Subcutaneous abdominal adipose tissue (tissue), 5 donors: ENCODE results near the gene ZDHHC11.

Source experiments
- H3K27ac ChIP-seq: one replicate; pipeline ENCODE4 v1.7.0; 2013; ENCODE audit warnings: low read depth, mild to moderate bottlenecking, inconsistent platforms, low read length, moderate library complexity
- H3K27me3 ChIP-seq, 5 donors: one replicate each; pipeline ENCODE4 v1.7.0; 2013; ENCODE audit warnings: low read length in 5 of 5, inconsistent platforms in 1 of 5; ENCODE audit not compliant: control insufficient read depth in 5 of 5, insufficient read depth in 4 of 5
- H3K36me3 ChIP-seq, 5 donors: one replicate each; pipeline ENCODE4 v1.7.0; 2013; ENCODE audit warnings: low read length in 5 of 5; ENCODE audit not compliant: control insufficient read depth in 5 of 5, insufficient read depth in 5 of 5
- H3K4me1 ChIP-seq, 5 donors: one replicate each; pipeline ENCODE4 v1.7.0; 2013; ENCODE audit warnings: low read length in 5 of 5, mild to moderate bottlenecking in 3 of 5, moderate library complexity in 1 of 5; ENCODE audit not compliant: control insufficient read depth in 5 of 5, insufficient read depth in 5 of 5
- H3K4me3 ChIP-seq, 5 donors: one replicate each; pipeline ENCODE4 v1.7.0; 2013; ENCODE audit warnings: low read length in 5 of 5, low read depth in 1 of 5
- H3K9ac ChIP-seq, 5 donors: one replicate each; pipeline ENCODE4 v1.7.0; 2013; ENCODE audit warnings: low read length in 5 of 5, mild to moderate bottlenecking in 4 of 5, moderate library complexity in 3 of 5
- H3K9me3 ChIP-seq, 5 donors: one replicate each; pipeline ENCODE4 v1.7.0; 2013; ENCODE audit warnings: low read length in 5 of 5; ENCODE audit not compliant: control insufficient read depth in 5 of 5
- donor health status: healthy.
- donor health status: healthy.
- donor health status: healthy.
- donor health status: healthy.
- donor health status: healthy.

ZDHHC11 gene

DNA sequence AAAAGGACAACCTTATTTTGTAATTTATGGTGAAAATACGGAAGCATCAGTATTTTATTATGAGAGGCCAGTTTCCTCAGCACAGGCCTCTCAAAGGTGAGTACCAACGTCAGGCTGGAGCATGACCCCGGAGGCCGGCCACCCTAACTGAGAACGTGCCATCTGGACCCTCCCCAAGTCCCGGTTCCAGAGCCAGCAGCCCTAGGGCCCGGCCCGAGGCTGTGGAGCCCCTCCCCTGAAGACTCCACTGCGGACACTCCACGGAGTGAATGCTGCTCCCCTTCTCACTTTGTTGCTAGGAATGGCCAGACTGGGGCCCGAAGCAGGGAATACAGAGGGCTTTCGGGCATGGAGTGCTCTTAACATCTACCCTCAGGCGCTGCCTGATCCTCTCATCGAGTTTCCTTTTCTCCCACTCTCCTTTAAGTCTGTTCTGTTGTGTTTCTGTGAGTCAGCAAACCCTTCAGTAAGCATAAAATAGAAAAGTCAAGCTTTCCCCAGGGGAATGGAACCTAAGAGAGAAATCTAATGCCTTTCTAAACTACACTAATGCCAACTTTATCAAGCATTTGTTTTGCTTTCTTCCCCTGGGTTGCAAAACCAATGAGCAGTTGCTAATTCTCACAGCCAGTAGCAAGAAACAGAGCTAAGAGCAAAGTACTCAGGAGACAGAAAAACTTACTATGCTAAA is 37.3 kb upstream of the ZDHHC11 start:
- Histone ChIP-seq H3K36me3 (peaks cover 8 to 80% (median 73%) of the 10 kb centered on the region in 5 donors), H3K4me1 (peaks cover 2 to 35% (median 30%) of the 10 kb centered on the region in 5 donors), H3K27ac (peak overlapping the region; percentile 57), H3K9me3 (no peaks in the 10 kb centered on the region), H3K4me3 (no peak overlapping the region), H3K27me3 (no peaks in the 10 kb centered on the region), H3K9ac (no peak overlapping the region)

- H3K4me3 ChIP-seq, result no peak overlapping the region
- no peaks in the 10 kb centered on the region for H3K27me3 ChIP-seq
- no peak overlapping the region for H3K27ac ChIP-seq
- peaks cover 2 to 25% (median 22%) of the 10 kb centered on the region in 5 donors for H3K4me1 ChIP-seq
- peaks cover 8 to 93% (median 85%) of the 10 kb centered on the region in 5 donors for H3K36me3 ChIP-seq
- H3K9ac ChIP-seq, result no peak overlapping the region
- no peaks in the 10 kb centered on the region for H3K9me3 ChIP-seq
Measured at GRCh38 chr5:886716-887325, 36.0 kb upstream of the ZDHHC11 start.

- peaks cover 8 to 99% (median 92%) of the 10 kb centered on the region in 5 donors for H3K36me3 ChIP-seq
- H3K4me1 ChIP-seq, result peaks cover 0 to 18% (median 15%) of the 10 kb centered on the region in 5 donors
- H3K27ac ChIP-seq, result no peak overlapping the region
- H3K9me3 ChIP-seq, result no peaks in the 10 kb centered on the region
- no peak overlapping the region for H3K4me3 ChIP-seq
- no peaks in the 10 kb centered on the region for H3K27me3 ChIP-seq
- no peak overlapping the region for H3K9ac ChIP-seq
Measured at GRCh38 chr5:886036-886435, 35.2 kb upstream of the ZDHHC11 start.

GRCh38 chr5:885529-885928 is 34.7 kb upstream of the ZDHHC11 start:
- no peaks in the 10 kb centered on the region for H3K9me3 ChIP-seq
- H3K27ac ChIP-seq, result no peak overlapping the region
- H3K36me3 ChIP-seq, result peaks cover 8 to 99% (median 94%) of the 10 kb centered on the region in 5 donors
- H3K4me1 ChIP-seq, result peaks cover 0 to 13% (median 10%) of the 10 kb centered on the region in 5 donors
- no peaks in the 10 kb centered on the region for H3K27me3 ChIP-seq
- H3K9ac ChIP-seq, result no peak overlapping the region
- H3K4me3 ChIP-seq, result no peak overlapping the region

DNA sequence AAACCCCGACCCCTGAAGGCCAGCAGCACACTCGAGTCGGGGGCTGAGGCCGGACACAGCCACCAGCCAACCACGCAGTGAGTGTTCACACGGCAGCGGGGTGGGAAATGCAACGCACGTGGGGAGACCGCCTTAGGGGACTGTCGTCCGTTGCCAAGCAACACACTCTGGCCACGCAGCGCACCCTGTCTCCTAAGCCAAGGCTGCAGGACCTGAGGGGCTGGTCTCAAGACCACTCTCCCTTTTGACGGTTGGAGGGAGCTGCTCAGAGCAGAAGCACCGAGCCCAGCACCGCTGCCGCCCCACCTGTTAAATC is 34.3 kb upstream of the ZDHHC11 start:
- Histone ChIP-seq H3K27me3 (no peaks in the 10 kb centered on the region), H3K4me3 (no peak overlapping the region), H3K4me1 (peaks cover 0 to 13% (median 10%) of the 10 kb centered on the region in 5 donors), H3K36me3 (peaks cover 8 to 97% (median 90%) of the 10 kb centered on the region in 5 donors), H3K9me3 (no peaks in the 10 kb centered on the region), H3K27ac (no peak overlapping the region), H3K9ac (no peak overlapping the region)

DNA sequence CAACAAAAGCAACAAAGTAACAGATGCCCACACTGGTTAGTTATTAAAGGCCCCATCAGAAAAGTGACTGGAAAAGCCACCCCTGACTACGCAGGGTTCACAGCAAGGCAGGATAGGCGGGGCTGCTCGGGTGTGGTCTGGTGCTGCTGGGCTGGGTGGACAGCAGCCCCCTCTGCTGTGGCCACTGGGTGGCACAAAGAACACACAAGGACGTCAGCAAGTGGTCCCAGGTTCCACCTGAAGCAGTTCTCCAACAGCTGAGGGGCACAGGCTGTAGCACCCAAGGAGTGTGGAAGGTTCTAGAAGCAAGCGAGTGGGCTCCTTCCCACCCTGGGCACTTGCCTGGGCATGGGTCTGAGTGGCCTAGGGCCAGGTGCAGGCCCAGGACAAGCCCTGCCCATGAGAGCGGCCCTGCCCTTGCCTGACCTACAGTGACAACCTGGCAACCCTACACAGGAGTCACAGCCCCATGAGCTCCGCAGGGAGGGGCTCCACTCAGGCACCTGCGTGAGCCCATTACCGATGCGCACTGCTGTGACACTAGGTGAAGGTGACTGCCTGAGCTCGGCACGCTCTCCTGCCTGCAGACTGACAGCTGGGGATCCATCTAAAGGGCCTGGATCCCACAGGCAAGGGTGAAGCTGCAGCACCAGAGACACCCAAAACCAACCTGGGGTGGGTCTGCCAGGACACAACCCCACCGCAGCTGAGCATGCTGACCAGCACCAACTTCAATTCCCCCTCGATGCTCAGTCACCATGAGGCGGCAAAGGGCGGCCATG is 33.8 kb upstream of the ZDHHC11 start:
- no peak overlapping the region for H3K27ac ChIP-seq
- peaks cover 8 to 92% (median 86%) of the 10 kb centered on the region in 5 donors for H3K36me3 ChIP-seq

GRCh38 chr5:883475-884181 is 32.8 kb upstream of the ZDHHC11 start:
- Histone ChIP-seq H3K27ac (no peak overlapping the region), H3K4me1 (peaks cover 0 to 10% (median 7%) of the 10 kb centered on the region in 5 donors), H3K27me3 (no peaks in the 10 kb centered on the region), H3K9ac (no peak overlapping the region), H3K9me3 (no peaks in the 10 kb centered on the region), H3K36me3 (peaks cover 5 to 83% (median 79%) of the 10 kb centered on the region in 5 donors), H3K4me3 (no peak overlapping the region)

More for the DNA sequence above, 33.8 kb upstream of the ZDHHC11 start:
- Histone ChIP-seq H3K9me3 (no peaks in the 10 kb centered on the region), H3K27me3 (no peaks in the 10 kb centered on the region), H3K4me1 (peaks cover 0 to 13% (median 10%) of the 10 kb centered on the region in 5 donors), H3K9ac (no peak overlapping the region), H3K4me3 (no peak overlapping the region)

DNA sequence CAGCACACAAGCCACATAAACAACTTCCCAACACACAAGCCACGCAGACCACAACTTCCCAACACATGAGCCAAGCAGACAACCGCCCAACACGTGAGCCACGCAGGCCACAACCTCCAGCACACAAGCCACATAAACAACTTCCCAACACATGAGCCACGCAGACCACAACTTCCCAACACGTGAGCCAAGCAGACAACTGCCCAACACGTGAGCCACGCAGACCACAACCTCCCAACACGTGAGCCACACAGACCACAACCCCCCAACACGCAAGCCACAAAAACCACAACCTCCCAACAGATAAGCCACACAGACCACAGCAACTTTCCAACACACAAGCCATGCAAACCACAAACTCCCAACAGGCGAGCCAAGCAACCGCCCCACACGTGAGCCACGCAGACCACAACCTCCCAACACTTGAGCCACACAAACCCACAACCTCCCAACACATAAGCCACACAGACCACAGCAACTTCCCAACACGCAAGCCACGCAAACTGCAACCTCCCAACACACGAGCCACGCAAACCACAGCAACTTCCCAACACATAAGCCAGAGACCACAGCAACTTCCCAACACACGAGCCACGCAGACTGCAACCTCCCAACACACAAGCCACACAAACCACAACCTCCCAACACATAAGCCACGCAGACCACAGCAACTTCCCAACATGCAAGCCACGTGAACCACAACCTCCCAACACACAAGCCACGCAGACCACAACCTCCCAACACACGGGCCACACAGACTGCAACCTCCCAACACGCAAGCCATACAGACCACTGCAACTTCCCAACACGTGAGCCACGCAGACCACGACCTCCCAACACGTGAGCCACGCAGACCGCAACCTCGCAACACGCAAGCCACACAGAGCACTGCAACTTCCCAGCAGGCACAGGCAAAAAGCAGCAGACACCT is 31.7 kb upstream of the ZDHHC11 start:
- Histone ChIP-seq H3K27ac (no peak overlapping the region), H3K4me3 (no peak overlapping the region), H3K36me3 (peaks cover 4 to 81% (median 78%) of the 10 kb centered on the region in 5 donors), H3K9me3 (no peaks in the 10 kb centered on the region), H3K27me3 (no peaks in the 10 kb centered on the region), H3K9ac (no peak overlapping the region), H3K4me1 (no peaks in the 10 kb centered on the region)

- H3K27me3 ChIP-seq, result no peaks in the 10 kb centered on the region
- H3K36me3 ChIP-seq, result peaks cover 0 to 81% (median 78%) of the 10 kb centered on the region in 5 donors
- no peaks in the 10 kb centered on the region for H3K9me3 ChIP-seq
- H3K4me1 ChIP-seq, result no peaks in the 10 kb centered on the region
- no peak overlapping the region for H3K4me3 ChIP-seq
- H3K9ac ChIP-seq, result no peak overlapping the region
- H3K27ac ChIP-seq, result no peak overlapping the region
Measured at GRCh38 chr5:881551-881935, 30.8 kb upstream of the ZDHHC11 start.
